HG02981 (cell line): Measurements from ENCODE around the gene SSC5D.
A peak's percentile ranks its signal among the peaks of the same experiment; 100 is the strongest.

Experiments
- ATAC-seq: cut with Tn5 transposase; IDR thresholded peaks from one replicate; pipeline ENCODE4 v1.9.1; 2021; ENCODE audit warnings: mild to moderate bottlenecking, moderate library complexity; ENCODE audit not compliant: unreplicated experiment

SSC5D gene

GRCh38 chr19:55472463-55472862 is 15.8 kb upstream of the SSC5D start:
- no peak for ATAC-seq

- no peak for ATAC-seq
Measured at GRCh38 chr19:55473225-55474012, 14.8 kb upstream of the SSC5D start.

DNA sequence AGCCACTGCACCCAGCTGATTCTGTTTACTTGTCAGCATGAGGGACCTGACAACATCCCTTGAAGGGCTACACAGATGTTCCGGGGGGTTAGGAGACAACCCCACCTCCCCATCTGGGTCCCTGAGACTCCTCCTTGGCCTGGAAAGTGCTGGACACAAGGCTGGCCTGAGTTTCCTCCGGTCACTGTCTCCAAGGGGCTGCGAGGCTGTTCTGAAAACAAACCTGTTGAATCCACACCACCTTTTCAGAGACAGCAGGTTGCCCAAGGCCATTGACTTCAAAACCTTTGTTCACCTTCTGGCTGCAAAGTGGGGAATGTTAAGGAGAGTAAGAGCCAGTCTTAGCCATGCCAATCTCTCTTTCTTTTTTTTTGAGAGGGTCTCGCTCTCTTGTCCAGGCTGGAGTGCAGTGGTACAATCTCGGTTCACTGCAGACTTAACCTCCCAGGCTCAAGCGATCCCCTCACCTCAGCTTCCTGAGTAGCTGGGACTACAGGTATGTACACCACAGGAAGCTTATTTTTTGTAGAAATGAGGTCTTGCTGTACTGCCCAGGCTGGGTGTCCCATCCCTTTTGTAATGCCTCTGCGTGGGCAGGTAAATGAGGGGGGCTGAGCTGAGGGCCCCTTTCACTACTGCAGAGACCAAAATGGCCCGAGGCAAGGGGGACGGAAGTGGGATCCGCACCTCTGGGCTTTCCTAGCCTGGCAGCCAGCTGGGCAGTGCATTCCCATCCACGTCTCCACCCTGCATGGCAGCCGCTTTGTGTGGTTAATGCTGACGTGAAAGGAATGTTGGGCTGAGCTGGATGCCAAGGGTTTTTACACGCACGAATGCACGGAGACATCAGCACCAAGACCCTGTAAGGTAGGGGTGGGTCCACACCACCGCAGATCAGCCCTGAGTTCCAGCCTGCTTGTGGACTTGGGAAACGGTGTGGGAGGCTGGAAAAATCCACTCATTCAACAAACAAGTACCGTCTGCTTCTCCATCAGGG is 13.7 kb upstream of the SSC5D start:
- no peak for ATAC-seq

- peak; percentile 88 for ATAC-seq
Measured at GRCh38 chr19:55476100-55476775, 12.0 kb upstream of the SSC5D start, which contains the start of gene ZNF628. ZNF628 (plus strand) TSS chr19:55476617; CDS start chr19:55479911, 3,294 bp downstream.

- no peak for ATAC-seq
Measured at GRCh38 chr19:55477905-55478304, 10.3 kb upstream of the SSC5D start.

DNA sequence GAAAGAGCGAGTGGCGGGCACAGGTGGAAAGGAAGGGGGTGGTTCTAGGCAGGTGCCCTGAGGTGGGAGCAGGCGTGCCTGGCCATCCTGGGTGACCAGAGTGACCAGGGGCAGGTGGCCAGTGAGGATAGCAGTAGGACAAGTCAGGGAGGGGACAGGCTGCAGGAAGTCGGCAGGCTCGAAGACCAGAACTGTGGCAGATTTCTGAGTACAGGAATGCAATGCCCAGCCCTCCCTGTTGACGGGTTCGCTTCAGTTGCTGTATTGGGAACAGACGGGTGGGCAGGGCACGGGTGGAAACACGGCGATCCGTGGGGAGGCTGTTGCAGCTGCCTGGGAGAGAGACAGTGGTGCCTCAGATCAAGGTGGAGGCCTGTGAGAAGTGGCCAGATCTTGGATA is 9.9 kb upstream of the SSC5D start:
- no peak for ATAC-seq

GRCh38 chr19:55479045-55479444 is 9.2 kb upstream of the SSC5D start:
- ATAC-seq = no peak

- no peak for ATAC-seq
Measured at GRCh38 chr19:55479451-55480230, 8.6 kb upstream of the SSC5D start.

GRCh38 chr19:55481148-55481793 is 7.0 kb upstream of the SSC5D start:
- ATAC-seq = no peak

DNA sequence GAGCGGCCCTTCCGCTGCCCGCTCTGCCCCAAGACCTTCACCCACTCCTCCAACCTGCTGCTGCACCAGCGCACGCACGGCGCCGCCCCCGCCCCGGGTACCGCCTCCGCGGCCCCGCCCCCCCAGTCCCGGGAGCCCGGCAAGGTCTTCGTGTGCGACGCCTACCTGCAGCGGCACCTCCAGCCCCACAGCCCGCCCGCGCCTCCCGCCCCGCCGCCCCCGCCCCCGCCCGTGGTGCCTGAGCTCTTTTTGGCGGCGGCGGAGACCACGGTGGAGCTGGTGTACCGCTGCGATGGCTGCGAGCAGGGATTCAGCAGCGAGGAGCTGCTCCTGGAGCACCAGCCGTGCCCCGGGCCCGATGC is 6.5 kb upstream of the SSC5D start:
- no peak for ATAC-seq

GRCh38 chr19:55482156-55482961 is 5.9 kb upstream of the SSC5D start:
- no peak for ATAC-seq

DNA sequence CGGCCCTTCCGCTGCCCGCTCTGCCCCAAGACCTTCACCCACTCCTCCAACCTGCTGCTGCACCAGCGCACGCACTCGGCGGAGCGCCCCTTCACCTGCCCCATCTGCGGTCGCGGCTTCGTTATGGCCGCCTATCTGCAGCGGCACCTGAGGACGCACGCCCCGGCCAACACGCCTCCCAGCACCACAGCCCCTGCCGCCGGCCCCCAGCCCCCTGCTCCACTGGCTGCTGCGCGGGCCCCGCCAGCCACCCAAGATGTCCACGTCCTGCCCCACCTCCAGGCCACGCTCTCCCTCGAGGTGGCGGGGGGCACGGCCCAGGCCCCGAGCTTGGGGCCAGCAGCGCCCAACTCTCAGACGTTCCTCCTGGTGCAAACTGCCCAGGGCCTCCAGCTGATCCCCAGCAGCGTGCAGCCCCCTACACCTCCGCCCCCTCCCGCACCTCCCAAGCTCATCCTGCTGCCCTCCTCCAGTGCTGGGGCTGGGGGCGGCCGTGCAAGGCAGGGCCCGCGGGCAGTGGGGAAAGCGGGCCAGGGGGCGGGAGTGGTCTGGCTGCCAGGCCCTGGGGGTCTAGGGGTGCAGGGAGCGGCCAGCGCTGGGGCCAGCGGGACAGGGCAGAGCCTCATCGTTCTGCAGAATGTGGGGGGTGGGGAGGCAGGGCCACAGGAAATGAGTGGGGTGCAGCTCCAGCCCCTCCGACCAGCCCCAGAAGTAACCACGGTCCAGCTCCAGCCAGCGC is 5.1 kb upstream of the SSC5D start:
- ATAC-seq = no peak

DNA sequence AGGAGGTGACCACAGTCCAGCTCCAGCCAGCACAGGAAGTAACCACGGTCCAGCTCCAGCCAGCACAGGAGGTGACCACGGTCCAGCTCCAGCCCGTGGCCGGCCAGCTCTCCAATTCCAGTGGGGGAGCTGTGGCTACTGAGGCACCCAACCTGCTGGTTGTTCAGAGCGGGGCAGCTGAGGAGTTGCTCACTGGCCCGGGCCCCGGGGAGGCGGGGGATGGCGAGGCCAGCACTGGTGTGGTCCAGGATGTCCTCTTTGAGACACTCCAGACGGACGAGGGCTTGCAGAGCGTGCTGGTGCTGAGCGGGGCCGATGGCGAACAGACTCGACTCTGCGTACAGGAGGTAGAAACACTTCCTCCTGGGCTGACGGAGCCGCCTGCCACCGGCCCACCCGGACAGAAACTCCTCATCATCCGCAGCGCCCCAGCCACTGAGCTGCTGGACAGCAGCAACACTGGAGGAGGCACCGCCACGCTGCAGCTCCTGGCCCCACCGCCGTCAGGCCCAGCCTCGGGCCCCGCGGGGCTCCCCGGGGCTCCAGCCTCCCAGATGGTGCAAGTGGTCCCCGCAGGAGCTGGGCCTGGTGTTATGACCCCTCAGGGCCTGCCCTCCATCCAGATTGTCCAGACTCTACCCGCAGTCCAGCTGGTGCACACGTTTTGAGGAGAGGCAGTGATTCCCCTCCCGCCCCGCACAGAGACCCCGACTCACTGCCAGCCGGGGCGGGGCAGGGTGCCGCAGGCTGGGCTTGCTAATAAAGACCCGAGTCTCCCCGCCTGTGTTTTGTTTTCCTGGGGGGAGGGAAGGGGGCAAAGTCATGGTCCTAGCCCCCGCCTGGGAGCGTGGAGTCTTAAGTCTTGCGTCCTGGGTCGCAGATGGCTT is 4.3 kb upstream of the SSC5D start:
- ATAC-seq = no peak

DNA sequence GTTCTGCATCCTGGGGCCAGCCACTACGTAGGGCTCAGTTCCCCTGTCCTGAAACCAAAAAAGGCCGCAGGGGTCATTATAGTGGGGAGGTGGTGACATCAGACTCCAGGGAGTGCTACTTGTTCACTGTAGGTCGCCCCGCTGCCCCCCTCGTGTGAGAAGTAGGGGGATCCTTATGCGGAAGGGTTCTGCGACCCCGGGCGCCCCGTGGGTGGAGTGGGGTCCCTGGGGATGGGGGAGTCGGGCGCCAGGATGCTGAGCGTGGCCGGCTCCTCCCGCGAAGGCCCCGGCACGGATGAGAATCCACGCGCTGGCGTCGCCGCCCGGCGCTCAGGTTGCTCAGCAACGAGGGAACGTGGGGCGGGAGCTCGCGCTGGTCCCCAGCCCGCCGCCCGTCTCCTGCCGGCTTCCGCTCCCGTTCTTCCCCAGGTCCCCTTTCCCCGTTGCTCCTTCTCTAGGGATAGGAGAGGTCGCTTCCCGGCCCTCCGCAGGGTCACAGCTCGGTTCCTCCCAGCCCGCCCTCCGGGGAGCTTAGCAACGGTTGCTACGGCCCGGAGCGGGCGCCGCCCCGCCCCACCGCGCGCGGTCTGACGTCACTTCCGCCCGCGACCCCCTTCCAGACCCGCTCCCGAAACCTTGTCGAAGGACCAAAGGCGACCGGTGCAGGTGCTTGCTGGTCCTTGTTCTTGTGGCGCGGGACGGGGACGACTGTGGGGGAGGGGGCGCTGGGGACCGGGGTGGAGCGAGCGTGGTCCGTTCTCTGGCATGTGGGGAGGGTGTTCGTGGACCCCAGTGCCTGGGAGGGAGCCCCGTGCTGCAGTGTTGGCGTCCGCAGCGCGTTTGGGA is 3.4 kb upstream of the SSC5D start, which contains the start of gene NAT14:
TSS of gene NAT14 (plus strand) at position 596 of the 846 bp plus-strand sequence. CDS start 521 bp downstream, outside the sequence.
- ATAC-seq = peak; percentile 59

DNA sequence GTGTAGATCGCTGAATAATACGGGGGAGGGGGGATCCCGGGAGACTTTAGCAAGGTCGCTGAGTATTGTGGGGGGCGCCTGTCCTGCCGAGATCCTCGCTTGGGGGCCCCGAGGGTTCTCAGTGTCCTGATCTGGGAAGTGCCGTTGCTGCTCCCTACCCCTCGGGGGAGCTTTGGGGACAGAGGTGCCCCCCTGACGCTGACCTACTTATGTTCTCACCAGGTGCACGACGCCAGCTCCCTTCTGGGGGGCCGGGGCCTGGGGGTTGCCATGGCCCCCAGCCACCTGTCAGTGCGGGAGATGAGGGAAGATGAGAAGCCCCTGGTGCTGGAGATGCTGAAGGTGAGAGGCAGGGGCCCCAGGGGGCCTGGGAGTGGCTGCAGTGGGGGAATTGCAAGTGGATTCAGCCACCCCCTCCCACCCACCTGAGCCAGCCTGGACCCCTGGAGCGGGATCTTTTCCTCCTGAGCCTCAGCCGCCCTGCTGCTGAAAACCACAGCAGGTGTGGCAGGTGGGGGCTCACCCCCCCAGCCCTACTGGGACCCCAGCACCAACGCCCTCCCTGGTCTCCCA is 2.7 kb upstream of the SSC5D start:
- no peak for ATAC-seq
